ENCODE data around the gene GPR31. TPM values are rescaled to one million over a fixed set of nuclear protein-coding genes. Genes with fewer than 3 reads are reported as not detected.

The GPR31 gene
- total and polyA plus RNA-seq, 2 donors (not counting 3 experiments of a cell fraction or from before 2014, with no cell fraction given): not detected

- intact Hi-C loops (cut with micrococcal nuclease): no loop called here
- POLR2A ChIA-PET: no interaction called here
- Histone ChIP-seq H3K9me1 (replicated peaks; ENCODE audit: control insufficient read depth, extremely low read depth, insufficient read depth, low read length) (no peaks in the 10 kb centered on the region), H3K9ac (replicated peaks; ENCODE audit: extremely low read depth, insufficient read depth, low read length) (no peak overlapping the region), H3K4me3 (replicated peaks in 1 of 3; ENCODE audit: insufficient read depth in 1 of 3, low read depth in 1 of 3, low read length in 3 of 3) (no peak overlapping the region), H4K20me1 (replicated peaks; ENCODE audit: control insufficient read depth, extremely low read depth, insufficient read depth, low read length) (no peaks in the 10 kb centered on the region), H3K9me3 (replicated peaks; ENCODE audit: control insufficient read depth, insufficient read depth, low read length) (no peaks in the 10 kb centered on the region), H3K4me2 (ENCODE audit: insufficient read depth, low read length) (no peak overlapping the region), H3K79me2 (ENCODE audit: control insufficient read depth, insufficient read depth, low read length) (no peaks in the 10 kb centered on the region), H2AFZ (ENCODE audit: low read depth, low read length) (no peak overlapping the region), H3K4me1 (ENCODE audit: control insufficient read depth, extremely low read depth, insufficient read depth, low read length) (no peaks in the 10 kb centered on the region), H3K27me3 (ENCODE audit: control insufficient read depth in 2 of 2, insufficient read depth in 2 of 2, low read length in 2 of 2) (no peaks in the 10 kb centered on the region), H3K27ac (ENCODE audit: insufficient read depth, low read depth, low read length) (no peak overlapping the region), H3K36me3 (ENCODE audit: control insufficient read depth in 2 of 2, extremely low read depth in 1 of 2, insufficient read depth in 2 of 2, low read length in 2 of 2) (no peaks in the 10 kb centered on the region)
- BruUV-seq (replicated peaks): no TSS peak
- TF ChIP-seq EZH2 (IDR thresholded peaks at IDR 0.05; ENCODE audit: borderline replicate concordance, low read depth, low read length, severe bottlenecking): no peak
- no peak for TF ChIP-seq POLR2AphosphoS5 (IDR thresholded peaks at IDR 0.05; ENCODE audit: insufficient read depth, low read depth, low read length)
- TF ChIP-seq CTCF (IDR thresholded peaks at IDR 0.05; ENCODE audit: extremely low read depth in 1 of 2, insufficient read depth in 1 of 2, low read depth in 1 of 2, low read length in 2 of 2): no peak
- TF ChIP-seq MYC (IDR thresholded peaks at IDR 0.05; ENCODE audit: low read depth, low read length): no peak
- TF ChIP-seq MAX (IDR thresholded peaks at IDR 0.05; ENCODE audit: insufficient read depth, insufficient read length): no peak
- TF ChIP-seq FOS (IDR thresholded peaks at IDR 0.05; ENCODE audit: borderline replicate concordance, insufficient read depth, low read length): no peak
- TF ChIP-seq POLR2A (IDR thresholded peaks at IDR 0.05; ENCODE audit: low read depth, low read length): no peak
- TF ChIP-seq GATA2 (IDR thresholded peaks at IDR 0.05; ENCODE audit: insufficient read depth, insufficient read length, low read depth, low read length): no peak
- no peak for TF ChIP-seq JUN (IDR thresholded peaks at IDR 0.05; ENCODE audit: borderline replicate concordance, insufficient read depth, insufficient read length, low read depth)
- dilution Hi-C loops (cut with MboI; ENCODE audit: extremely low pct_ligation_motif_present, low sequenced_read_pairs): no loop called here
- no peak for FAIRE-seq
- DNase-seq (ENCODE audit: low read depth, low spot score): no peak
- CTCF ChIA-PET: no interaction called here
Observed at GRCh38 chr6:167145461-167145860, 12.3 kb downstream of the GPR31 start.
